Measurements from ENCODE around the gene CTRL. TPM values are rescaled to one million over a fixed set of nuclear protein-coding genes. Genes with fewer than 3 reads are reported as not detected.

CTRL gene
- total RNA-seq, 1 donor from 2014 or later: 0.96 TPM

GRCh38 chr16:67901734-67902133 is 29.9 kb downstream of the CTRL start:
- Histone ChIP-seq H3K27ac (no peak overlapping the region), H3K36me3 (peaks cover 9% of the 10 kb centered on the region), H3K27me3 (no peaks in the 10 kb centered on the region), H3K4me1 (peaks cover 12% of the 10 kb centered on the region), H3K4me3 (no peak overlapping the region), H3K9me3 (no peaks in the 10 kb centered on the region)
- DNase-seq (no peak), ATAC-seq (no peak)
- intact Hi-C loops (cut with DNase I): no loop called here
- no peak for TF ChIP-seq CTCF (IDR thresholded peaks at IDR 0.05)

- DNase-seq: no peak
- Histone ChIP-seq H3K27me3 (no peaks in the 10 kb centered on the region), H3K36me3 (no peaks in the 10 kb centered on the region), H3K4me3 (no peak overlapping the region), H3K9me3 (no peaks in the 10 kb centered on the region), H3K4me1 (peaks cover 34% of the 10 kb centered on the region), H3K27ac (peak overlapping the region; percentile 18)
- TF ChIP-seq CTCF (IDR thresholded peaks at IDR 0.05): no peak
- intact Hi-C loops (cut with DNase I): no loop called here
- no peak for ATAC-seq
Observed at GRCh38 chr16:67897231-67897630, 34.4 kb downstream of the CTRL start.

GRCh38 chr16:67893743-67894399 is 37.8 kb downstream of the CTRL start:
- TF ChIP-seq CTCF (IDR thresholded peaks at IDR 0.05): no peak
- peak overlapping the region; percentile 88 for H3K4me3 ChIP-seq
- H3K4me1 ChIP-seq: peaks cover 34% of the 10 kb centered on the region
- intact Hi-C loops (cut with DNase I): no loop called here
- H3K36me3 ChIP-seq: no peaks in the 10 kb centered on the region
- no peaks in the 10 kb centered on the region for H3K9me3 ChIP-seq
- H3K27ac ChIP-seq: peak overlapping the region; percentile 97
- DNase-seq: no peak
- no peak for ATAC-seq
- H3K27me3 ChIP-seq: no peaks in the 10 kb centered on the region

- peak; percentile 99 for ATAC-seq
- H3K4me1 ChIP-seq: peaks cover 28% of the 10 kb centered on the region
- no peak for TF ChIP-seq CTCF (IDR thresholded peaks at IDR 0.05)
Observed at GRCh38 chr16:67892899-67893742, 38.5 kb downstream of the CTRL start, which contains the start of gene PSKH1. TSS of gene PSKH1 (plus strand) at chr16:67893254. CDS start at chr16:67908750, 15,496 bp downstream.

GRCh38 chr16:67892375-67892774 is 39.3 kb downstream of the CTRL start:
- no peaks in the 10 kb centered on the region for H3K9me3 ChIP-seq
- DNase-seq: no peak
- H3K4me3 ChIP-seq: peak overlapping the region; percentile 88
- intact Hi-C loops (cut with DNase I): no loop called here
- TF ChIP-seq CTCF (IDR thresholded peaks at IDR 0.05): no peak
- no peak for ATAC-seq
- no peaks in the 10 kb centered on the region for H3K36me3 ChIP-seq
- no peaks in the 10 kb centered on the region for H3K27me3 ChIP-seq
- H3K27ac ChIP-seq: peak overlapping the region; percentile 97
- H3K4me1 ChIP-seq: peaks cover 28% of the 10 kb centered on the region

More at GRCh38 chr16:67892899-67893742, 38.5 kb downstream of the CTRL start, which contains the start of gene PSKH1:
- DNase-seq: peak; percentile 99
- peak within 1 kb of the TSS; percentile 88 for H3K4me3 ChIP-seq
- H3K27ac ChIP-seq: peak within 1 kb of the TSS; percentile 97
- no peaks in the 10 kb centered on the region for H3K9me3 ChIP-seq
- H3K36me3 ChIP-seq: no peaks in the 10 kb centered on the region
- intact Hi-C loops (cut with DNase I): no loop called here
- H3K27me3 ChIP-seq: no peaks in the 10 kb centered on the region
